Upper lobe of left lung (tissue), 4 donors: ENCODE measurements around the gene STAB2.

ENCODE experiments used
- CTCF ChIP-seq, 6 experiments: fragments of 450-650 bp in 4 of 6; fragments of 200-600 bp in 2 of 6; sonication (generic) in 2 of 6; IDR thresholded peaks; one replicate each; pipeline ENCODE4 v1.5.1; 2016 to 2019; ENCODE audit warnings: antibody characterized with exemption in 6 of 6
- POLR2A ChIP-seq, 4 donors: fragments of 450-650 bp; IDR thresholded peaks; one replicate each; pipeline ENCODE4 v1.5.1; 2016 to 2017; ENCODE audit warnings: antibody characterized with exemption in 4 of 4, mild to moderate bottlenecking in 2 of 4
- POLR2AphosphoS5 ChIP-seq, 2 donors: sonication (generic); formaldehyde crosslinking; IDR thresholded peaks; one replicate each; pipeline ENCODE4 v1.5.1; 2017; ENCODE audit warnings: antibody characterized with exemption in 2 of 2

- TF ChIP-seq CTCF (IDR thresholded peaks at IDR 0.05) (no peak), POLR2A (IDR thresholded peaks at IDR 0.05) (no peak), POLR2AphosphoS5 (IDR thresholded peaks at IDR 0.05) (no peak)
These were observed 196.9 kb downstream of the STAB2 start for GRCh38 chr12:103783744-103784664.
